Rectal smooth muscle tissue (tissue), 1 donor: Measurements from ENCODE around the gene RRN3.
"Not testable (repeated sequence)": the region's sequence is repeated elsewhere in the genome, so short reads cannot be mapped to it uniquely, and the experiment has no call there.

Source experiments
- H3K27ac ChIP-seq: one replicate; pipeline ENCODE4 v1.7.0; 2013; ENCODE audit warnings: low read depth, low read length, inconsistent platforms
- H3K27me3 ChIP-seq: one replicate; pipeline ENCODE4 v1.7.0; 2013; ENCODE audit warnings: low read length; ENCODE audit not compliant: control insufficient read depth, insufficient read depth
- H3K36me3 ChIP-seq: one replicate; pipeline ENCODE4 v1.7.0; 2013; ENCODE audit warnings: low read length; ENCODE audit not compliant: control insufficient read depth, insufficient read depth
- H3K4me1 ChIP-seq: one replicate; pipeline ENCODE4 v1.7.0; 2013; ENCODE audit warnings: low read length; ENCODE audit not compliant: control insufficient read depth, insufficient read depth
- H3K4me3 ChIP-seq: one replicate; pipeline ENCODE4 v1.7.0; 2013; ENCODE audit warnings: low read length
- H3K9ac ChIP-seq: one replicate; pipeline ENCODE4 v1.7.0; 2013; ENCODE audit warnings: low read length

The RRN3 gene

GRCh38 chr16:15027051-15027450 is 67.0 kb downstream of the RRN3 start:
- H3K4me1 ChIP-seq, H3K9ac ChIP-seq, H3K4me3 ChIP-seq, H3K27ac ChIP-seq, H3K27me3 ChIP-seq: not testable (repeated sequence)
- peaks cover 22% of the 10 kb centered on the region for H3K36me3 ChIP-seq

- not testable (repeated sequence) for H3K4me1 ChIP-seq, H3K9ac ChIP-seq, H3K4me3 ChIP-seq, H3K27me3 ChIP-seq
- Histone ChIP-seq H3K36me3 (peaks cover 11% of the 10 kb centered on the region), H3K27ac (peak overlapping the region; percentile 50)
Measured at GRCh38 chr16:15025234-15025951, 68.7 kb downstream of the RRN3 start.

- not testable (repeated sequence) for H3K27me3 ChIP-seq, H3K4me1 ChIP-seq, H3K4me3 ChIP-seq, H3K9ac ChIP-seq
- Histone ChIP-seq H3K36me3 (peaks cover 11% of the 10 kb centered on the region), H3K27ac (peak overlapping the region; percentile 50)
Measured at GRCh38 chr16:15024858-15025199, 69.2 kb downstream of the RRN3 start.

DNA sequence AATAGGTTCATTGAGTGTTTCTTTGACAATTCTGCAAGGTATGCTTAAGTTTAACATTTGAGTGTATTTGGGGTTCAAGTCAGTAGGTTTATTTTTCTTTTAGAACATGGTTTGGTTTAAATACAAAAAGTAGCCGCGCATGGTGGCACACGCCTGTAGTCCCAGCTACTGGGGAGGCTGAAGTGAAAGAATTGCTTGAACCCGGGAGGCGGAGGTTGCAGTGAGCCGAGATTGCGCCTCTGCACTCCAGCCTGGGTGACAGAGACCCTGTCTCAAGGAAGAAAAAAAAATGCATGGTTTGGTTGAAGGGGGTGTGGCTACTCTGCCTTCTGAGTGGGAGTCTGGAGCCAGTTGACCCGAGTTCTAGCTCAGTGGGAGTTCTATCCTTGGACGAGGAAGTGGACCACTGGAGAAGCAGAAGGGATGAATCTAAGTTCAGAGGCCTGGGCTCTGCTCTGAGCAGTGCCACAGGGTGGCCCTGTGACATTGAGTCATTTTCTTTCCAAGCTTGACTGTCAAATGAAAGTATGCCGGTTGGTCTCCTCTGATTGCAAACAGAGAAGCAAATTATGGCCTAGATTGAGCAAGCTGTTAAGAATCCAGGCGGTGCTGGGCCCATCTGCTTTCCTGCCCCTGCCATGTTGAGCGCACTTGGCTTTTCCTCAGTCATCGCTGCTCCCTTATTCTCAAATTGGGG is 70.5 kb downstream of the RRN3 start:
- H3K27ac ChIP-seq, H3K9ac ChIP-seq, H3K4me3 ChIP-seq, H3K4me1 ChIP-seq, H3K27me3 ChIP-seq: not testable (repeated sequence)
- peaks cover 11% of the 10 kb centered on the region for H3K36me3 ChIP-seq

- H3K4me3 ChIP-seq, H3K27me3 ChIP-seq, H3K27ac ChIP-seq, H3K9ac ChIP-seq, H3K4me1 ChIP-seq: not testable (repeated sequence)
- H3K36me3 ChIP-seq = peaks cover 11% of the 10 kb centered on the region
Measured at GRCh38 chr16:15022194-15022593, 71.9 kb downstream of the RRN3 start.

DNA sequence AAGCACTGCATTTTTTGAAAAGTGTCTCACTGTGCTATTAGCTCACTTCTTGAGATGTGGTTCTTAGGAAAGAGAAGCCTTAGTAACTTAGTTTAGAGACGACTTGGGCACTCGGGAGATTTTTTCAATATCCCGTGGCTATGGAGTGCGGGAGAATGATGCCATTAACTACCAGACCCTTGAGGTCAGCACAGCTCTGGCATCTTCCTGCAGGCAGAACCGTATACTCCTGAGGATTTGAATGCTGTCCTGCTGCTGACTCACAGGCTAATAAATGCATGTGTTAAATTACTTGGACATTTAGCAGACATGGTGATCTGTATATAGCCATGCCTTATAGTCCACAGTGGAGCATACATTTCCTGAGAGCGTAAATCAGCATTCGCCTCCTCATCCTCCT is 72.6 kb downstream of the RRN3 start:
- not testable (repeated sequence) for H3K27me3 ChIP-seq, H3K27ac ChIP-seq, H3K9ac ChIP-seq, H3K4me1 ChIP-seq, H3K4me3 ChIP-seq
- peaks cover 11% of the 10 kb centered on the region for H3K36me3 ChIP-seq

DNA sequence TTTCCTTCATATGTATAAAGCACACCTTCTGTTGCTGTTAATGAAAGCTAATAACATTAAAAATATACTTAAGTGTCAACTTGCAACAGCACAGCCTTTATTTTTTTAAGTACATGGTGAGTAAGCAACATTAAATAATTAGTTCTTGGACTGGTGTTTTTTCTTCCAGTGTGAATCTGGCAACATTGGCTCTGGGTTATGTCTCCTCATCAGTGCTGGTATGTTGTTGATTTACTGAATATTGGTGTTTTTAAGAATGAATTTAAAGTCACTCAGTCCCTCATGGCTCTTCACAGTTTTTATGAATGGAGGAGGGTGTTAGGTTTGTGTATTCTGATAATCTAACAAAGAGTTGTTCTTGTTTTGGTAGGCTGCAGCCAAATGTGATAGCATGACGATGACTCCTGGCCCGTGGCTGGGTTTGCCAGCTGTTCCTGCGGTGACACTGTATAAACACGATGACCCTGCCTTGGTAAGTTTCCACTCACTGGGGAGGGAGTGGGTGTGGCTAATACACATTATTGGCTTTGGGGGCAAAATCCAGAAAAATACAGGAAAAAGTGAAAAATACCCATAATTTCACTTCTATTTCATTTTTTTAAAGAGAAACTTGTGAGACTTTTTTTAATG is 77.0 kb downstream of the RRN3 start:
- not testable (repeated sequence) for H3K27ac ChIP-seq, H3K4me3 ChIP-seq, H3K4me1 ChIP-seq, H3K36me3 ChIP-seq, H3K27me3 ChIP-seq, H3K9ac ChIP-seq

DNA sequence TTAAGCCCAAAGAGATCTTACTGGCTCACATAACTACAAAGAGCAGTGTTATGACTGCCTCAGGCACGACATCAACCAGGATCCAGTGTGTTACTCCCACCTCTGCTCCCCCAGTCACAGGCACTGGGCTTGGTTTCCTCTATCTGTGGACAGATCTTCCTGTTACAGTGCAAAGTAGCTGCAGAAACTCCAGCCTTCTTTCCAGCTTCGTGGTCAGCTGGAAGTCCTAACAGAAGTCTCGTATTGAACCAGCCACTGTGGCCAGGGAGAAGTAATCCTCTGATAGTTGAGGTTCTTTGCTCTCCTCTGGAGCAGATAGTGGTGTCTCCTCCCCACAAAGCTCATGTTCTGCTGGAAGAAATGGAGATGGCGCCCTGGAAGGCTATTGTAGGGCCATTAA is 77.7 kb downstream of the RRN3 start:
- not testable (repeated sequence) for H3K36me3 ChIP-seq, H3K27me3 ChIP-seq, H3K4me3 ChIP-seq, H3K27ac ChIP-seq, H3K9ac ChIP-seq, H3K4me1 ChIP-seq

DNA sequence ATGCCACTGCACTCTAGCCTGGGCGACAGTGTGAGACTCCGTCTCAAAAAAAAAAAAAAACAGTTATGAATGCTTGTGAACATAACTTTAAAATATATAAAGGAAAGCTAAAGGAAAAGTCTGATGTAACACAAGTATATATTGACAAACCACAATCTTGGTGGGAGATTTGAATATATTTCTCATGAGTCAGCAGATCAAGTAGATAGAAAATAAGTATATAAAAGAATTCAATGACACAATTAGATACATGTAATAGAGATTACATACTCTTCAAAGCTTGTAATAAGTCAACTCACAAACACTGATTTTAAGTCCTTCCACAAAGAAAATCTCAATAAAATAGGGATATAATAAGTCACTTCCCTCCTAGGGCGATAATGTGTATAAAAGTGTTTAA is 78.4 kb downstream of the RRN3 start:
- H3K27me3 ChIP-seq, H3K36me3 ChIP-seq, H3K27ac ChIP-seq, H3K9ac ChIP-seq, H3K4me1 ChIP-seq, H3K4me3 ChIP-seq: not testable (repeated sequence)

DNA sequence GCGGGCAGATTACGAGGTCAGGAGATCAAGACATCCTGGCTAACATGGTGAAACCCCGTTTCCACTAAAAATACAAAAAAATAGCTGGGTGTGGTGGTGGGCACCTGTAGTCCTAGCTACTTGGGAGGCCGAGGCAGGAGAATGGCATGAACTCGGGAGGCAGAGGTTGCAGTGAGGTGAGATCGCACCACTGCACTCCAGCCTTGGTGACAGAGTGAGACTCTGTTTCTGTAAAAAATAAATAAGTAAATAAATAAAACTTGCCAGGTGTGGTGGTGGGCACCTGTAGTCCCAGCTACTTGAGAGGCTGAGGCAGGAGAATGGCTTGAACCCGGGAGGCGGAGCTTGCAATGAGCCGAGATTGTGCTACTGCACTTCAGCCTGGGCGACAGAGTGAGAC is 81.1 kb downstream of the RRN3 start:
- not testable (repeated sequence) for H3K27ac ChIP-seq, H3K4me3 ChIP-seq, H3K36me3 ChIP-seq, H3K9ac ChIP-seq, H3K4me1 ChIP-seq, H3K27me3 ChIP-seq
